ENCODE results near the gene ZNF496.

DNA sequence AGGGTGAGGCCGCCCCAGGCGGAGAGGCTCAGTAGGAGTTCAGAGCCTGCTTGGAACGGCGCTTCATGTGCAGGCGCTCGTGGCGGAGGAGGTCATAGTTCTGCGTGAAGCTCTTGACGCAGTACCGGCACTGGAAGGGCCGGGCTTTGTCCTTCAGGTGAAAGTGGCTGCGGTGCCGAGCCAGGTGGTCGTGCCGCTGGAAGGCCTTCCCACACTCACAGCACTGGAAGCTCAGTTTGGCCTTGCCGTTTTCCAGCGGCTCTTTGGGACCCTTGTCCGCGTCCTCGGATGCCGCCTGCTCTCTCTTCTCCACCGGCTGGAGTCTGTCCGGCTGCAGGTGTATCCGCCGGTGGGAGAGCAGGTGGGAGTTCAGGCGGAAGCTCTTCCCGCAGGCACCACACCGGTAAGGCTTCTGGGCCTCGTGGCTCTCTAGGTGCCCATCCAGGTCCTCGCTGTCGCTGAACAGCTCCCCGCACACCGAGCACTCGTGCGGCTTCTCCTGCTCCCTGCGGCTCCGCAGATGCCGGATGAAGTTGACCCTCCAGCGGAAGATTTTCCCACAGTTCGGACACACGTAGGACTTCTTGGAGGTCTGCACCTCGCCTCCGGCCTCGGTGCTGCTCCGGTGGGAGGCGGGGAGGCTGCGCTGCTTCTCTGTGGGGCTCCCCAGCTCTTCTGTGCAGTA is 31.0 kb downstream of the ZNF496 start:
- TF ChIP-seq, protein P1, sequence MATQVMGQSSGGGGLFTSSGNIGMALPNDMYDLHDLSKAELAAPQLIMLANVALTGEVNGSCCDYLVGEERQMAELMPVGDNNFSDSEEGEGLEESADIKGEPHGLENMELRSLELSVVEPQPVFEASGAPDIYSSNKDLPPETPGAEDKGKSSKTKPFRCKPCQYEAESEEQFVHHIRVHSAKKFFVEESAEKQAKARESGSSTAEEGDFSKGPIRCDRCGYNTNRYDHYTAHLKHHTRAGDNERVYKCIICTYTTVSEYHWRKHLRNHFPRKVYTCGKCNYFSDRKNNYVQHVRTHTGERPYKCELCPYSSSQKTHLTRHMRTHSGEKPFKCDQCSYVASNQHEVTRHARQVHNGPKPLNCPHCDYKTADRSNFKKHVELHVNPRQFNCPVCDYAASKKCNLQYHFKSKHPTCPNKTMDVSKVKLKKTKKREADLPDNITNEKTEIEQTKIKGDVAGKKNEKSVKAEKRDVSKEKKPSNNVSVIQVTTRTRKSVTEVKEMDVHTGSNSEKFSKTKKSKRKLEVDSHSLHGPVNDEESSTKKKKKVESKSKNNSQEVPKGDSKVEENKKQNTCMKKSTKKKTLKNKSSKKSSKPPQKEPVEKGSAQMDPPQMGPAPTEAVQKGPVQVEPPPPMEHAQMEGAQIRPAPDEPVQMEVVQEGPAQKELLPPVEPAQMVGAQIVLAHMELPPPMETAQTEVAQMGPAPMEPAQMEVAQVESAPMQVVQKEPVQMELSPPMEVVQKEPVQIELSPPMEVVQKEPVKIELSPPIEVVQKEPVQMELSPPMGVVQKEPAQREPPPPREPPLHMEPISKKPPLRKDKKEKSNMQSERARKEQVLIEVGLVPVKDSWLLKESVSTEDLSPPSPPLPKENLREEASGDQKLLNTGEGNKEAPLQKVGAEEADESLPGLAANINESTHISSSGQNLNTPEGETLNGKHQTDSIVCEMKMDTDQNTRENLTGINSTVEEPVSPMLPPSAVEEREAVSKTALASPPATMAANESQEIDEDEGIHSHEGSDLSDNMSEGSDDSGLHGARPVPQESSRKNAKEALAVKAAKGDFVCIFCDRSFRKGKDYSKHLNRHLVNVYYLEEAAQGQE (IDR thresholded peaks at IDR 0.05; ENCODE audit: borderline replicate concordance): no peak
- TF ChIP-seq, protein P1 (CRISPR knock-in tag; IDR thresholded peaks at IDR 0.05; ENCODE audit: low read depth): no peak
- TF ChIP-seq, protein P2, sequence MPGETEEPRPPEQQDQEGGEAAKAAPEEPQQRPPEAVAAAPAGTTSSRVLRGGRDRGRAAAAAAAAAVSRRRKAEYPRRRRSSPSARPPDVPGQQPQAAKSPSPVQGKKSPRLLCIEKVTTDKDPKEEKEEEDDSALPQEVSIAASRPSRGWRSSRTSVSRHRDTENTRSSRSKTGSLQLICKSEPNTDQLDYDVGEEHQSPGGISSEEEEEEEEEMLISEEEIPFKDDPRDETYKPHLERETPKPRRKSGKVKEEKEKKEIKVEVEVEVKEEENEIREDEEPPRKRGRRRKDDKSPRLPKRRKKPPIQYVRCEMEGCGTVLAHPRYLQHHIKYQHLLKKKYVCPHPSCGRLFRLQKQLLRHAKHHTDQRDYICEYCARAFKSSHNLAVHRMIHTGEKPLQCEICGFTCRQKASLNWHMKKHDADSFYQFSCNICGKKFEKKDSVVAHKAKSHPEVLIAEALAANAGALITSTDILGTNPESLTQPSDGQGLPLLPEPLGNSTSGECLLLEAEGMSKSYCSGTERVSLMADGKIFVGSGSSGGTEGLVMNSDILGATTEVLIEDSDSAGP (CRISPR knock-in tag; IDR thresholded peaks at IDR 0.05): no peak
- no peak for TF ChIP-seq TCF7 (IDR thresholded peaks at IDR 0.05; ENCODE audit: borderline replicate concordance)
- TF ChIP-seq, protein P3, sequence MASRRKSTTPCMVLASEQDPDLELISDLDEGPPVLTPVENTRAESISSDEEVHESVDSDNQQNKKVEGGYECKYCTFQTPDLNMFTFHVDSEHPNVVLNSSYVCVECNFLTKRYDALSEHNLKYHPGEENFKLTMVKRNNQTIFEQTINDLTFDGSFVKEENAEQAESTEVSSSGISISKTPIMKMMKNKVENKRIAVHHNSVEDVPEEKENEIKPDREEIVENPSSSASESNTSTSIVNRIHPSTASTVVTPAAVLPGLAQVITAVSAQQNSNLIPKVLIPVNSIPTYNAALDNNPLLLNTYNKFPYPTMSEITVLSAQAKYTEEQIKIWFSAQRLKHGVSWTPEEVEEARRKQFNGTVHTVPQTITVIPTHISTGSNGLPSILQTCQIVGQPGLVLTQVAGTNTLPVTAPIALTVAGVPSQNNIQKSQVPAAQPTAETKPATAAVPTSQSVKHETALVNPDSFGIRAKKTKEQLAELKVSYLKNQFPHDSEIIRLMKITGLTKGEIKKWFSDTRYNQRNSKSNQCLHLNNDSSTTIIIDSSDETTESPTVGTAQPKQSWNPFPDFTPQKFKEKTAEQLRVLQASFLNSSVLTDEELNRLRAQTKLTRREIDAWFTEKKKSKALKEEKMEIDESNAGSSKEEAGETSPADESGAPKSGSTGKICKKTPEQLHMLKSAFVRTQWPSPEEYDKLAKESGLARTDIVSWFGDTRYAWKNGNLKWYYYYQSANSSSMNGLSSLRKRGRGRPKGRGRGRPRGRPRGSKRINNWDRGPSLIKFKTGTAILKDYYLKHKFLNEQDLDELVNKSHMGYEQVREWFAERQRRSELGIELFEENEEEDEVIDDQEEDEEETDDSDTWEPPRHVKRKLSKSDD (conservative IDR thresholded peaks at IDR 0.05; ENCODE audit: low read length): no peak
- TF ChIP-seq POLR2A (conservative IDR thresholded peaks at IDR 0.05): no peak
- no peak for TF ChIP-seq NRF1 (conservative IDR thresholded peaks at IDR 0.05 in 1 of 2, IDR thresholded peaks at IDR 0.05 in 1 of 2)
